GM12878 (cell line): ENCODE results near the gene PSMB10. TPM values are rescaled to one million over a fixed set of nuclear protein-coding genes. Genes with fewer than 3 reads are reported as not detected.

Experiments
- ATAC-seq: fragments of 200-7000 bp; cut with Tn5 transposase; 3 replicates; pipeline ENCODE4 v1.9.1; 2020; ENCODE audit warnings: mild to moderate bottlenecking, moderate library complexity
- BruUV-seq: library from RNA; stranded (reverse); fragments of 400-500 nt; replicated peaks from 2 replicates; lab custom pipeline; 2021; lab: Mats Ljungman, UMichigan
- CTCF ChIA-PET: fragments of 300-600 bp; sonication (Branson Sonifier 250); formaldehyde crosslinking; extraction: SDS; loops from one replicate; lab custom pipeline; 2021; ENCODE audit warnings: inconsistent platforms; lab: Yijun Ruan, JAX
- POLR2A ChIA-PET: fragments of 350-600 bp; formaldehyde crosslinking; extraction: SDS; loops from one replicate; lab custom pipeline; 2021; ENCODE audit warnings: inconsistent platforms; lab: Charles Lee
- RAD21 ChIA-PET: fragments of 300-600 bp; sonication (Branson Sonifier 250); formaldehyde crosslinking; loops from one replicate; lab custom pipeline; 2023; ENCODE audit warnings: antibody characterized with exemption; ENCODE audit not compliant: unreplicated experiment; lab: Charles Lee
- SMC1A ChIA-PET: fragments of 300-600 bp; sonication (Branson Sonifier 250); formaldehyde crosslinking; loops from one replicate; lab custom pipeline; 2023; ENCODE audit not compliant: unreplicated experiment, uncharacterized antibody; lab: Charles Lee
- DNase-seq: peaks from one replicate; pipeline ENCODE4 v3.0.0-alpha.2; 2011; ENCODE audit warnings: low read depth, low spot score
- FAIRE-seq: peaks from 3 replicates; lab custom pipeline; 2011; peaks lifted over from hg19 to GRCh38; lab: Jason Lieb, UNC
- H2AFZ ChIP-seq: 2 replicates; pipeline ENCODE4 v1.6.0; 2011; ENCODE audit warnings: low read depth, low read length, control low read depth; ENCODE audit not compliant: control insufficient read depth
- H3K27ac ChIP-seq: 2 replicates; pipeline ENCODE4 v1.5.1; 2011; ENCODE audit warnings: control low read depth; ENCODE audit not compliant: control insufficient read depth, insufficient read depth
- H3K27me3 ChIP-seq, 2 experiments: replicated peaks in 1 of 2; 2 replicates each; pipeline versions ENCODE4 v1.6.0 to v1.6.1; 2011; ENCODE audit warnings: low read length in 1 of 2; ENCODE audit not compliant: control insufficient read depth in 2 of 2, insufficient read depth in 2 of 2
- H3K36me3 ChIP-seq, 2 experiments: 2 replicates each; pipeline ENCODE4 v1.5.1; 2011; ENCODE audit warnings: low read length in 1 of 2; ENCODE audit not compliant: control insufficient read depth in 2 of 2, insufficient read depth in 2 of 2
- H3K4me1 ChIP-seq: 2 replicates; pipeline ENCODE4 v1.6.1; 2011; ENCODE audit warnings: mild to moderate bottlenecking, low read length, moderate library complexity, mixed read lengths; ENCODE audit not compliant: control insufficient read depth, insufficient read depth
- H3K4me2 ChIP-seq: 2 replicates; pipeline ENCODE4 v1.6.0; 2011; ENCODE audit warnings: control low read depth; ENCODE audit not compliant: control insufficient read depth, insufficient read depth
- H3K4me3 ChIP-seq: fragments of 200-600 bp; sonication (generic); 2 replicates; pipeline ENCODE4 v1.5.1; 2016
- H3K79me2 ChIP-seq: 2 replicates; pipeline ENCODE4 v1.6.0; 2011; ENCODE audit warnings: low read length; ENCODE audit not compliant: control insufficient read depth, insufficient read depth
- H3K9ac ChIP-seq: 2 replicates; pipeline ENCODE4 v1.8.0; 2011; ENCODE audit warnings: low read length, control low read depth, mixed read lengths; ENCODE audit not compliant: control insufficient read depth, insufficient read depth
- H3K9me3 ChIP-seq: replicated peaks from 3 replicates; pipeline ENCODE4 v1.5.1; 2011; ENCODE audit warnings: mild to moderate bottlenecking, low read length; ENCODE audit not compliant: control insufficient read depth, insufficient read depth
- H4K20me1 ChIP-seq: 2 replicates; pipeline ENCODE4 v1.6.0; 2011; ENCODE audit not compliant: control insufficient read depth, insufficient read depth
- ATF3 ChIP-seq: IDR thresholded peaks from 2 replicates; pipeline ENCODE4 v1.6.1; 2011; ENCODE audit warnings: low read depth, mild to moderate bottlenecking, low read length, moderate library complexity, borderline replicate concordance; ENCODE audit errors: extremely low read depth
- DPF2 ChIP-seq: fragments of 450-650 bp; IDR thresholded peaks from 2 replicates; pipeline ENCODE4 v1.6.1; 2017; ENCODE audit warnings: mild to moderate bottlenecking
- IKZF1 ChIP-seq: fragments of 450-650 bp; conservative IDR thresholded peaks from 2 replicates; pipeline ENCODE4 v1.6.1; 2017; ENCODE audit warnings: antibody characterized with exemption, mild to moderate bottlenecking
- IRF3 ChIP-seq: fragments of 450-650 bp; IDR thresholded peaks from 2 replicates; pipeline ENCODE4 v1.6.1; 2014; ENCODE audit warnings: mild to moderate bottlenecking
- JUND ChIP-seq: IDR thresholded peaks from 2 replicates; pipeline ENCODE4 v1.6.1; 2012; ENCODE audit warnings: low read depth, mild to moderate bottlenecking, low read length, improper control_type of control experiment, moderate library complexity
- KAT2A ChIP-seq: conservative IDR thresholded peaks from 2 replicates; pipeline ENCODE4 v1.6.1; 2011; ENCODE audit warnings: low read depth, low read length; ENCODE audit not compliant: control insufficient read depth
- LARP7 ChIP-seq: fragments of 450-650 bp; IDR thresholded peaks from 2 replicates; pipeline ENCODE4 v1.6.1; 2017; ENCODE audit warnings: mild to moderate bottlenecking
- MEF2A ChIP-seq: IDR thresholded peaks from 2 replicates; pipeline ENCODE4 v1.6.1; 2011; ENCODE audit warnings: low read depth, mild to moderate bottlenecking, low read length, moderate library complexity; ENCODE audit not compliant: insufficient read depth
- NR2C2 ChIP-seq: IDR thresholded peaks from 2 replicates; pipeline ENCODE4 v1.6.1; 2011; ENCODE audit warnings: borderline replicate concordance, low read depth; ENCODE audit not compliant: control insufficient read depth, insufficient read length
- RUNX3 ChIP-seq: IDR thresholded peaks from 2 replicates; pipeline ENCODE4 v1.6.1; 2012; ENCODE audit warnings: low read length, inconsistent platforms
- SKIL ChIP-seq: fragments of 450-650 bp; IDR thresholded peaks from 2 replicates; pipeline ENCODE4 v1.6.1; 2017; ENCODE audit warnings: mild to moderate bottlenecking, low read depth, inconsistent platforms; ENCODE audit not compliant: poor library complexity, severe bottlenecking
- SP1 ChIP-seq: IDR thresholded peaks from one replicate; pipeline ENCODE4 v1.6.1; 2011; ENCODE audit warnings: low read depth, low read length
- SPI1 ChIP-seq: IDR thresholded peaks from 2 replicates; pipeline ENCODE4 v1.6.1; 2011; ENCODE audit warnings: low read depth, mild to moderate bottlenecking, low read length, moderate library complexity, borderline replicate concordance; ENCODE audit not compliant: insufficient read depth
- SREBF2 ChIP-seq: IDR thresholded peaks from 2 replicates; pipeline ENCODE4 v1.6.1; 2012; ENCODE audit warnings: mild to moderate bottlenecking, low read length
- TCF3 ChIP-seq: IDR thresholded peaks from 2 replicates; pipeline ENCODE4 v1.6.1; 2012; ENCODE audit warnings: low read depth, mild to moderate bottlenecking, low read length, borderline replicate concordance; ENCODE audit not compliant: insufficient read depth
- YBX1 ChIP-seq: fragments of 450-650 bp; IDR thresholded peaks from 2 replicates; pipeline ENCODE4 v1.6.1; 2016; ENCODE audit warnings: antibody characterized with exemption
- ZNF687 ChIP-seq: fragments of 450-650 bp; IDR thresholded peaks from 2 replicates; pipeline ENCODE4 v1.6.1; 2017; ENCODE audit warnings: mild to moderate bottlenecking, moderate library complexity
- WGBS: methylation state at CpG from one replicate; pipeline ENCODE4 v1.1.6; 2016; ENCODE audit warnings: low lambda C conversion rate; ENCODE audit not compliant: insufficient replicate concordance, insufficient coverage; ENCODE audit errors: missing lambda C conversion rate; 5-methylcytosine and 5-hydroxymethylcytosine counted together
- in situ Hi-C: fragments of 300-500 bp; cut with MboI; formaldehyde crosslinking; loops from 9 replicates; pipeline ENCODE4 v1.14.3; 2018; ENCODE audit warnings: mixed read lengths
- intact Hi-C: fragments of 100-400 bp; cut with micrococcal nuclease; formaldehyde crosslinking; loops from one replicate; pipeline ENCODE4 v1.14.2; 2022; ENCODE audit not compliant: unreplicated experiment
- polyA plus RNA-seq, 11 experiments: library from polyadenylated mRNA; depleted of rRNA in 4 of 11; unstranded in 6 of 11; stranded (reverse) in 5 of 11; fragments of >200 nt; fragmentation: Nextera tagmentation in 4 of 11; fragmentation: Illumina TruSeq in 1 of 11; extraction: Ambion mirVana in 4 of 11; extraction: Trizol in 1 of 11; gene quantifications; 1 replicate in 1 of 11; 2 replicates in 10 of 11; pipeline versions ENCODE4 v1.2.1 to v1.2.3, GENCODE V29; 2011 to 2016; ENCODE audit warnings: inconsistent platforms in 2 of 11, missing spikeins in 2 of 11, low read depth in 1 of 11
- total RNA-seq, 4 experiments: library from RNA; depleted of rRNA in 3 of 4; stranded (reverse); fragments of >200 nt in 3 of 4; fragmentation: Illumina TruSeq in 1 of 4; extraction: Trizol in 1 of 4; gene quantifications; 2 replicates each; pipeline versions ENCODE4 v1.2.1 to v1.2.3, GENCODE V29; 2013 to 2021

The PSMB10 gene
- total and polyA plus RNA-seq, 10 of the 15 experiments (the other 5 are each of a cell fraction or from before 2014, with no cell fraction given) = 24.1 to 308 (median 151) TPM

GRCh38 chr16:67967958-67968399, 31.3 kb upstream of the PSMB10 start:
- peaks cover 21% of the 10 kb centered on the region for H3K4me1 ChIP-seq
- CTCF ChIA-PET = interaction anchor here (1.6 to 3.7 kb wide), 2 partner anchors 73 to 296 kb away, joined by 4 to 22 read pairs; no protein-coding TSS in a partner anchor
- ATAC-seq = peak; percentile 49
- H2AFZ ChIP-seq = peak overlapping the region; percentile 68
- DNase-seq = no peak
- peak overlapping the region; percentile 89 for H3K9ac ChIP-seq
- POLR2A ChIA-PET = interaction anchor here (0.5 to 2.8 kb wide), 4 partner anchors 31 to 106 kb away, joined by 3 to 16 read pairs (median 4); partner anchors contain the start of gene PSMB10
- H3K9me3 ChIP-seq = no peaks in the 10 kb centered on the region
- no peak for FAIRE-seq
- no peaks in the 10 kb centered on the region for H3K27me3 ChIP-seq
- peaks cover 20% of the 10 kb centered on the region for H3K79me2 ChIP-seq
- SMC1A ChIA-PET = interaction anchor here (2.8 kb wide), 1 partner anchor 16 kb away, joined by 10 read pairs; no protein-coding TSS in a partner anchor
- intact Hi-C loops (loop anchor here (2.0 kb wide), 2 partner anchors 17 to 73 kb away; no protein-coding TSS in a partner anchor), in situ Hi-C loops (no loop called here)
- 2% methylated on average over 18 of the region's 45 CpGs for WGBS
- no peaks in the 10 kb centered on the region for H3K36me3 ChIP-seq
- peak overlapping the region; percentile 76 for H3K27ac ChIP-seq
- peak overlapping the region; percentile 96 for H3K4me3 ChIP-seq
- RAD21 ChIA-PET = interaction anchor here (1.6 to 2.0 kb wide), 3 partner anchors 17 to 32 kb away, joined by 4 to 10 read pairs (median 4); partner anchors contain the start of gene PSMB10
- no peaks in the 10 kb centered on the region for H4K20me1 ChIP-seq
- BruUV-seq = no TSS peak
- H3K4me2 ChIP-seq = peak overlapping the region; percentile 76
- peak; percentile 13; the same call in 1 of the 2 replicates for TF ChIP-seq RUNX3
- no peak for TF ChIP-seq JUND
- no peak for TF ChIP-seq ATF3
- TF ChIP-seq SPI1 = peak; percentile 68; the same call in 1 of the 2 replicates
- no peak for TF ChIP-seq SP1
- TF ChIP-seq YBX1 = no peak
- TF ChIP-seq SREBF2 = no peak
- no peak for TF ChIP-seq IRF3
- TF ChIP-seq TCF3 = no peak
- no peak; the same call in none of the 2 replicates for TF ChIP-seq DPF2
- no peak for TF ChIP-seq IKZF1
- TF ChIP-seq MEF2A = no peak
- no peak for TF ChIP-seq SKIL
- no peak for TF ChIP-seq KAT2A
- TF ChIP-seq NR2C2 = no peak
- TF ChIP-seq ZNF687 = peak; percentile 38; the same call in 1 of the 2 replicates
- TF ChIP-seq LARP7 = peak; percentile 76
